ENCODE measurements around the gene FA2H.
A peak's percentile ranks its signal among the peaks of the same experiment; 100 is the strongest.
"Not testable (repeated sequence)": the region's sequence is repeated elsewhere in the genome, so short reads cannot be mapped to it uniquely, and the experiment has no call there.

The FA2H gene

GRCh38 chr16:74677868-74678267, 96.8 kb downstream of the FA2H start:
- no peak for DNase-seq (ENCODE audit: low spot score)

DNA sequence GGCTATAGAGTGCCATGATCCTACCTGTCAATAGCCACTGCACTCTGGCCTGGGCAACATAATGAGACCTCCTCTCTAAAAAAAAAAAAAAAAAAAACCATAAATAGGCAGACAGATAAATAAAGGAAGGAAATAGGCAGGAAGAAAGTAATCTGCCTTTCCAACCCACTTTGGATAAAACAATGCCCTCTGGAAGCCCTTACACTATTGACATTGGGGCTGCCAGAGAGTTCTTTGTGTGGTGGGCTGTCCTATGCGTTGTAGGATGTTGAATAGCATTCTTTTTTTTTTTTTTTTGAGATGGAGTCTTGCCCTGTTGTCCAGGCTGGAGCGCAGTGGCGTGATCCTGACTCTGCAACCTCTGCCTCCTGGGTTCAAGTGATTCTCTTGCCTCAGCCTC, 100.7 kb downstream of the FA2H start:
- no peak for DNase-seq (ENCODE audit: low spot score)

DNA sequence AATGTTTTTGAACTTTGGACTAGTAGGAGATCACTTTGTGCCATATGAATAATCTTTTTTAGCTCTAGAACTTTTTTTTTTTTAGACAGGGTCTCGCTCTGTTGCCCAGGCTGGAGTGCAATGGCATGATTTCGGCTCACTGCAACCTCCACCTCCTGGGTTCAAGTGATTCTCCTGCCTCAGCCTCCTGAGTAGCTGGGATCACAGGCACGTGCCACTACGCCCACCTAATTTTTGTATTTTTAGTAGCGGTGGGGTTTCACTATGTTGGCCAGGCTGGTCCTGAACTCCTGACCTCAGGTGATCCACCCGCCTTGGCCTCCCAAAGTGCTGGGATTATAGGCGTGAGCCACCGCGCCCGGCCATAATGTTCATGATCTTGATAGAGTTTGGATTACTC, 105.7 kb downstream of the FA2H start:
- DNase-seq (ENCODE audit: low spot score) = not testable (repeated sequence)

DNA sequence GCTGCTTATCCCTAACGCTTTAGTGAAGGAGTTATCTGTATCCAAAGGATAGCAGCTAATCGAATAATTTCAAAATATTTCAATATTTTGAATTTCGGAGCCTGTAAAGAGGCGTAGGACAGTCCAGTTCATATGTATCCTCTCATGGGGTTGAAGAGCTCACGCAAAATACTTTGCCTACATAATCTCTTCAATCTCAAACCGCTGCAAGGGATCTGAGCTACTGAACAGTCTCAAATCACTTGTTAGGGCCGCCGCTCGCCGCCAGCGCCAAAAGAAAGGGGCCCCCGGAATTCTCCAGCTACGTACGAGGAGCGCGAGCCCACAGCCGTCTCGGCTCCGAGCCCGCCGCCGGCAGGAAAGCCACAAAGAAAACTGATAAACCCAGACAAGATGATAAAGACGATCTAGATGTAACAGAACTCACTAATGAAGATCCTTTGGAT, 107.3 kb downstream of the FA2H start:
- DNase-seq (ENCODE audit: low spot score) = peak; percentile 36

DNA sequence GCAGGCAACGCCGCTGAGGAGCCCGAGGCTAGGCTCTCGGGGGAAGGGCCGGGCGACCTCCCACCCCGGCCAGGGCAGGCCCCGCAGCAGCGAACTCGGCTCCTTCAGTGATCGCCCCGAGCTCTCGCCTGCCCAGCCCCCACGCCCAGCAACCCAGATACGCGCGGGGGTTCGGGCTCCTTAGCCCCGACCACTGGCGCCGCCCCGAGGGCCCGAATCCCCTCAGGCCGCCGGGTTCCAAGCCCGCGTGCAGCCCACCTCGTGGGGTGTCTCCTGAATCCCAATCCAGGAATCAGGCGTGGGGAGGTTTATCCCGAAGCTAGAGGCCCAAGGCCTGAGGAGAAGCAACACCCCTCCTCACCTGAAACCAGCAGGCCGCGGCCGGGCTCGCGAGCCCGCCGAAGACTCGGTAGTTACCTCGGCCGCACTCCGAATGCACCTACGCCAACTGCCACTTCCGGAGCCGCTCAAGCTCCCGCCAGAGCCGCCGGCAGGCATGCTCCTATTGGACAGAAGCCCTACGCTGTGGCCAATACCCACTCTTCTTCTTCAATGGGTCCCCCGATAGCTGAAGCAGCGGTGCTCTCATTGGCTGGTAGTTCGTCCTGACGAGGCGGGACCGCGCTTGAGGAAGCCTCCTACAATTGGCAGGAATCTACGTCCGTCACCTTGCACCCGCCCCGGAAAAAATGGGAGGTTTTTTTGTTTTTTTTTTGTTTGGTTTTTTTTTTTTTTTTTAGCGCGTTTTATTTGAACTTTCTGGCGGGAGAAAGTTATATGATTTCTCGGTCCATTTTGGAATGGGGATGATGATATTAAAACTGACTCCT, 108.0 kb downstream of the FA2H start, which contains the start of gene RFWD3:
TSS of gene RFWD3 (minus strand) at position 453 of the 830 bp plus-strand sequence. CDS start 5,428 bp downstream, outside the sequence.
- DNase-seq (ENCODE audit: low spot score) = peak; percentile 99

- no peak for DNase-seq (ENCODE audit: low spot score)
These were observed 108.6 kb downstream of the FA2H start for GRCh38 chr16:74666010-74666421.
